GM19023 (cell line): ENCODE results near the gene MTF1.
"Not testable (repeated sequence)": the region's sequence is repeated elsewhere in the genome, so short reads cannot be mapped to it uniquely, and the experiment has no call there.

Experiments
- ATAC-seq: cut with Tn5 transposase; IDR thresholded peaks from one replicate; pipeline ENCODE4 v1.9.1; 2021; ENCODE audit warnings: mild to moderate bottlenecking, moderate library complexity; ENCODE audit not compliant: unreplicated experiment

MTF1 gene

GRCh38 chr1:37794372-37795339 lies 64.7 kb downstream of the MTF1 start:
- peak; percentile 42 for ATAC-seq

GRCh38 chr1:37793773-37794371 lies 65.5 kb downstream of the MTF1 start, which contains the start of gene MANEAL:
Gene MANEAL (plus strand): TSS chr1:37793847. CDS start chr1:37794183, 336 bp downstream.
- peak; percentile 57 for ATAC-seq

GRCh38 chr1:37792943-37793686 lies 66.3 kb downstream of the MTF1 start:
- ATAC-seq = no peak

- no peak for ATAC-seq
These were observed 76.9 kb downstream of the MTF1 start for GRCh38 chr1:37782491-37782890.

- ATAC-seq = no peak
These were observed 80.7 kb downstream of the MTF1 start for GRCh38 chr1:37778654-37779053.

GRCh38 chr1:37776946-37777516 lies 82.4 kb downstream of the MTF1 start:
- ATAC-seq = no peak

GRCh38 chr1:37771440-37771839 lies 88.0 kb downstream of the MTF1 start:
- not testable (repeated sequence) for ATAC-seq

GRCh38 chr1:37767488-37767887 lies 91.9 kb downstream of the MTF1 start:
- ATAC-seq = no peak

- no peak for ATAC-seq
These were observed 93.3 kb downstream of the MTF1 start for GRCh38 chr1:37765916-37766664.

GRCh38 chr1:37764888-37765441 lies 94.4 kb downstream of the MTF1 start, which contains the start of gene EPHA10:
Gene EPHA10 (minus strand): TSS chr1:37765120. CDS start chr1:37765066, 54 bp downstream.
- no peak for ATAC-seq

GRCh38 chr1:37764414-37764825 lies 95.0 kb downstream of the MTF1 start:
- ATAC-seq = no peak

- no peak for ATAC-seq
These were observed 95.5 kb downstream of the MTF1 start for GRCh38 chr1:37763791-37764413.

- ATAC-seq = no peak
These were observed 96.9 kb downstream of the MTF1 start for GRCh38 chr1:37762516-37762915.

- no peak for ATAC-seq
These were observed 97.8 kb downstream of the MTF1 start for GRCh38 chr1:37761416-37762095.
